GM12873 (cell line): ENCODE results near the gene SARDH.

Experiments used
- TF ChIP-seq, protein P1 (sequence below): IDR thresholded peaks from 2 replicates; pipeline ENCODE4 v1.5.1; 2012; ENCODE audit warnings: low read depth, mild to moderate bottlenecking, moderate library complexity, low read length, control low read depth; ENCODE audit not compliant: insufficient read depth; ENCODE audit errors: missing control alignments

Gene SARDH

DNA sequence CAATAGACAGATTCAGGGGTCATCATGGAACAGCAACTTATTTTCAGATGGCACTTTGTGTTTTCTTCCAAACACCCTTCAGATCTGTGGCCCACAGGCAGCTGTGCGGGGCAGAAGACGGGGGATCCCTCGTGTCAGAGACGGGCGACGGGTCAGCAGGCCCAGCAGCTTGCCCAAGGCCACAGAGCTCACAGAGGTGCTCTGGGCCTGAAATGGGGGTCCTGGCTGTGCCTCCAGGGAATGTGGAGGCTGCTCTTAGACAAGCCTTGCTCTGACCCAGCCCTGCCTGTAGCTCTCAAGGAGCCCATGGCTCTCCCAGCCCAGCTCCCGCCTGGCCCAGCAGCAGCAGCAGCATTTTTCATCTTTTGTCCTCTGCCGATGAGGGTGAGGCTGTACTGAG lies 40.9 kb upstream of the SARDH start:
- TF ChIP-seq, protein P1, sequence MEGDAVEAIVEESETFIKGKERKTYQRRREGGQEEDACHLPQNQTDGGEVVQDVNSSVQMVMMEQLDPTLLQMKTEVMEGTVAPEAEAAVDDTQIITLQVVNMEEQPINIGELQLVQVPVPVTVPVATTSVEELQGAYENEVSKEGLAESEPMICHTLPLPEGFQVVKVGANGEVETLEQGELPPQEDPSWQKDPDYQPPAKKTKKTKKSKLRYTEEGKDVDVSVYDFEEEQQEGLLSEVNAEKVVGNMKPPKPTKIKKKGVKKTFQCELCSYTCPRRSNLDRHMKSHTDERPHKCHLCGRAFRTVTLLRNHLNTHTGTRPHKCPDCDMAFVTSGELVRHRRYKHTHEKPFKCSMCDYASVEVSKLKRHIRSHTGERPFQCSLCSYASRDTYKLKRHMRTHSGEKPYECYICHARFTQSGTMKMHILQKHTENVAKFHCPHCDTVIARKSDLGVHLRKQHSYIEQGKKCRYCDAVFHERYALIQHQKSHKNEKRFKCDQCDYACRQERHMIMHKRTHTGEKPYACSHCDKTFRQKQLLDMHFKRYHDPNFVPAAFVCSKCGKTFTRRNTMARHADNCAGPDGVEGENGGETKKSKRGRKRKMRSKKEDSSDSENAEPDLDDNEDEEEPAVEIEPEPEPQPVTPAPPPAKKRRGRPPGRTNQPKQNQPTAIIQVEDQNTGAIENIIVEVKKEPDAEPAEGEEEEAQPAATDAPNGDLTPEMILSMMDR: no peak

DNA sequence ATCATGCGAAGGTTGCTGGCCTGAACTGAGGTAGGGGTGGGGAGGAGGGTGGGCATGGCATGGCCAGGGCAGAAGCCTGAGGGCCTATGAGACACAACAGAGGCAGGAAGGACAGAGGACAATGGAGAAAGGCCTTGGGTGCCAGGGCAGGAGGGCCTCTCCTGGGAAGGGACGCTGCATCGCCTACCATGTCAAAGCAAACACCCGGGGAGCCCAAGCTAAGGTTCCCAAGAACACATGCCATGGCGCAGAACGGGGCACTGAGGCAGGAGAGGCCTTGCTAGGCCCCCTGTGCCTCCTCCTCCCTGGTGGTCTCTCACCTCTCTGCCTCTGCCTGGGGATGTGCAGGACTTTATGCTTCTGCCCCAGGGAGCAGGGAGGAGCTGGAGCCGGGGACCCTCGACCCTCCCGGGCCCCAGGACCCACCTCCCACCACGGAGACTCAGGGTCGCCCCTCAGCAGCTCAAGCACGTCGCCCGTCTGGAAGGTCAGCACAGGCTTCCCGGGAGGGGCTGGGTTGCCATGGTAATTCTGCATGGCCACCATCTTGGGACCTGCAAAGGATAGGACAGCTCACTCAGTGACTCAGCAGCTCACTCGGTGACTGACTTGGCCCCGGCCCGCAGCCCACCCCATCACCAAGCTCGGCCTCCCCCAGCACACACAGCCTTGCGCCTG lies 40.3 kb upstream of the SARDH start:
- TF ChIP-seq, protein P1: no peak

DNA sequence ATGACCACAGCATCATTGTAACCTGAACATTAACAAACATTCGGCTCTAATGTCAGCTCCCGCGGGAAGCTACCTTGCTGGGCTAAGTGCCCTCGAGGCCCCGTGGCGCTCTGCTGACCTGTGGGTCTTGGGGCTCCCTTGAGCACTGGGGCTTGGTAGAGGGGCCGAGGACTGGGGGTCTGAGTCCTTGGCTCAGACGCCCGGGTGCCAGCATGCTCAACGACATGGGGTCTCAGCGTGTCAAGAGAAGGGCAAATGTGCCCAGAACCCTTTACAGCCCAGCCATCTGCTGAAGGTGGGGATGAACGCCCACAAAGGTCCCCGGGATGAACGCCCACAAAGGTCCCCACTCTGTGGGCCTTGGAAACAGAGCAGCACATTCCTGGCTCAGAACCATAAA lies 39.7 kb upstream of the SARDH start:
- TF ChIP-seq, protein P1: no peak

DNA sequence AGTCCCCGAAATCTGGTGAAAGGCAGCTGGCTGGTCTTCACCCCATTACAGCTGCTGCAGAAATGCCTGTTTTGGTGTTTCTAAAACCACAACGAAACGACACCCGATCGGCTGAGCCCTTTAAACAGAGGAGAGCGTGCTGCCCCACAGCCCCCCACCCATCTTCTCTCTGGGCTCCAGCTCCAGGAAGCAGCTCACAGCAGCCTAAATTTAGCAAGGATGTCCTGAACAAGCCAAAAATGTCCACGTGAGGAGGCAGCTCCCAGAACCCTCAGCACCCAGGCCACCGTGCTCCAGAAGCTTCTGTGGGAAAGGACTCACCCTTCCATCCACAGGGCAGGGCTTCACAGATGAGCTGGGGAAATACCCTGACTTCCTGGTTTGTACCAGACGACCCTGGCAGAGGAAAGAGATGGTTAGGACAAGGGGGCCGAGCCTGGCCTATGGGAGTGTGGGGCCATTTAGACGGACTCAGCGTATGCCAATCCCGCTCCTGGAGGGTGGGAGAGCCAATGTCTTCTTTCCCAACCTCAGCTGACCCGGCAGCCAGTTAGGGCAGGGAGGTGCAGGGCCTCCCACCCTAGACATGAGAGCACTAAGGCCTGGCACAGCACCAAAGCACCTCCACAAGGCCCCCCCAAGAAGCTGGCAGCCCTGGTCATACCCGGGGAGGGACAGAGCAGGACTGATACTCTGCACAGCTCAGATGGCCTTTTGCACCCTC lies 39.1 kb upstream of the SARDH start:
- TF ChIP-seq, protein P1: no peak

DNA sequence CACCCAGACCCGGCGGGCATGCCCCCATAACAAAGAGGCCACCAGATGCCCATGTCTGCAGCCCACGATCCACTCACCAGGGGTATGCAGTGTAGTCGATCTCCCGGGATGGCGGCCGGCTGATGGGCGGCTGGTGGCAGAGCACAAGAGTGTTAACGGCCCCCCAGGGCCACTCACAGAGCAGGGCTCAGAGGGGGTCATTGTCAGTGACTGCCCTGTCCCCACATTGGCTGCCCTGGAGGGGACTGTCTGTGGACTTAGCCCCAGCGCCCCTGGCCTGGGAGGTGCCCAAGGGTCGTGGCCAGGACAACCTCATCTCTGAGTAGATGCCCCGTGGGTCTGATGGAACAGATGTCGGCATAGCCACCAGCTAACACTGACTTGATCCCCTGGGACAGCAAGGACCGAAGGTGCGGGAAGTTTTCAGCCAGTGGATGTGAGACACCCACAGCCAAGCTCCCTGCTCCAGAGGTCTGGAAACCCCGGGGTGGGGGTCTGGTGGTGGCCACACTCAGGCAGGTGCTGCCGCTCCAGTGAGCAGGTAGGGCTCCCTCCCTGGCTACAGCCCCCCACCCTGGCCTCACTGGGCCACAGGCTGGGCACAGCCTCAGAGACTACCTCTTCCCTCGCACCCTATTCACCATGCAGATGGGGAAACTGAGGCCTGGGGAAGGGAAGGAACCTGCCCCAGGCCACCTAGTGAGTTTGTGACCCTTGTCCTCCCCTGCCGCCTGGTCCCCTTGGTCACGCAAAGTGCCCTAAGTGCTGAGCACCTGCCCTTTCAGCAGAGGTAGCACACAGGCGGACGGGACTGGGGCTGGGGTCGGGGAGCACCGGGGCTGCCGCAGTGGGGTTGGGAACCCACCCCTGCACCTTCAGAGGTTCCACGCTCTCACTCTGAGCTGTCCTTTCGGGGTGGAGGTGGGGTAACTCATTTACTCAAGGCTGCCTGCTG lies 38.1 kb upstream of the SARDH start:
- TF ChIP-seq, protein P1: no peak

DNA sequence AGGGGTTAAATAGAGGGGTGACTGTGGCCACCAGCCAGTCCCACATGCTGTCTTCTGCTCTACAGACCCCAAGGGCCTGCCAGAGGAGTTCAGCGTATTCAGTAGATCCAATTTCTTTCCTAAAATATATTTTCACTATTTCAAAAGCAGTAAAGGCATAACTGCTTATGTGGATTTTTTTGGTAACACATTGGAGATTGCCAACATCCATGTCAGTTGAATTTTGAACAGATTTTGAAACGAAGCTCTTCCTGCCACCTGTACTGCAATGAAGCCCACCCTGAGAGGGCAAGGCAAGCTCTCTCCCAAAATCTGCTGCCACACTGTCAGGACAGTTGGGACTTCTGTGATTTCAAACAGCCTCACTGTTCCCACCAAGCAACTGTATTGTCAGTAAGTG lies 37.1 kb upstream of the SARDH start:
- TF ChIP-seq, protein P1: no peak

DNA sequence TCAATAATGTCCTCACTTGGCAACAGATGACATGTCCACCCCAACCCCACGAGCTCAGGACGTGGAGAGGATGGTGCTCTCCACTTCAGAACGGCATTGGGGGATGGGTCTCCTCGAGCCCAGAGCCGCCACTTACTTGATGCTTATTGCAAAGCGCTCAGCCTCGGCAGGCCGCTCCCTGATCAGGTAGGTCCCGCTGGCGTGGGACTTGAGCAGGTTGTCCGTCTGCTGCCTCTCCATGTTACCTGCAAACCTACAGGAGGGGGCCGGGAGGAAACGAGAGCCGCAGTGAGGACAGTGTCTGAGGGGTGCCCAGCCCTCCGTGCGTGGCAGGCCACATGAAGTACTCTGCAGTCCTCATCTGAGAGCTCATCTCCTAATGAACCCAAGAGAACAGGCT lies 36.6 kb upstream of the SARDH start:
- TF ChIP-seq, protein P1: no peak
